ENCODE measurements around the gene ADGRA1. TPM values are rescaled to one million over a fixed set of nuclear protein-coding genes. Genes with fewer than 3 reads are reported as not detected.

Gene ADGRA1
- total RNA-seq, 1 donor from 2014 or later, result not detected

GRCh38 chr10:133071733-133072132 lies 16.0 kb upstream of the ADGRA1 start:
- intact Hi-C loops (cut with DNase I), result no loop called here
- DNase-seq, result no peak

GRCh38 chr10:133072196-133072595 lies 15.5 kb upstream of the ADGRA1 start:
- DNase-seq, result no peak

More at GRCh38 chr10:133071733-133072132, 16.0 kb upstream of the ADGRA1 start:
- ATAC-seq (ENCODE audit: poor library complexity), result no peak

DNA sequence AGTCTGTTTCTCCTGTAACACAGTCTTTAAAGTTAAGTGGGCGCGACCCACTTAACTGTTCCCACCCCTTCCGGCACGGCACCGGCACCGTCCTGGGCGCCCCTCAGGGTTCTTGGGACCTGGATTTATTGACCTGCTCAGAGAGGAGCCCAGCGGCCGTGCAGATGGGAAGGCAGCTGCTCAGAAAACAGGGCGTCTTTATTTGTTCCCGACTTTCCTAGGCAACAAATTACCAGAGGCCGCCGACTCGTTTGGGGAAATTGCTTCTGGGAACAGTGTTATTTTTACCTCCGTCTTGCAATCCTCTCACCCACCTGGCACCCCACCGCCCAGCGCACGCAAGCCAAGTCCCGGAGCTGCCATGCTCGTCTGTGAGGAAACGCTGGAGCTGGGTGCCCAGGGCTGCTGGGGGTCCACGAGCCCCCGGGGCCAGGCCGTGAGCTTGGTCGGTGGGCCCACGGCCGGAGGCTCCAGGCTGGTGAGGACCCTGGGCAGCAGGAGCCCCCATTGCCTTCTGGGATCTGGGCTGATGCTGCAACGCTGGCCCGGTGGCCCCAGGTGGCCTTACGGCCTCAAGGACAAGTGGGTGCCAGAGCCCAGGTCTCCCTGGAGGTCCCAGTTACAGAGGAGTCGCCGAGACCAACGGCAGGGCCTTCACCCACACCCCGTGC lies 14.9 kb upstream of the ADGRA1 start:
- intact Hi-C loops (cut with DNase I), result no loop called here
- DNase-seq (no peak), ATAC-seq (ENCODE audit: poor library complexity) (no peak)

More at GRCh38 chr10:133072196-133072595, 15.5 kb upstream of the ADGRA1 start:
- intact Hi-C loops (cut with DNase I), result no loop called here
- no peak for ATAC-seq (ENCODE audit: poor library complexity)

DNA sequence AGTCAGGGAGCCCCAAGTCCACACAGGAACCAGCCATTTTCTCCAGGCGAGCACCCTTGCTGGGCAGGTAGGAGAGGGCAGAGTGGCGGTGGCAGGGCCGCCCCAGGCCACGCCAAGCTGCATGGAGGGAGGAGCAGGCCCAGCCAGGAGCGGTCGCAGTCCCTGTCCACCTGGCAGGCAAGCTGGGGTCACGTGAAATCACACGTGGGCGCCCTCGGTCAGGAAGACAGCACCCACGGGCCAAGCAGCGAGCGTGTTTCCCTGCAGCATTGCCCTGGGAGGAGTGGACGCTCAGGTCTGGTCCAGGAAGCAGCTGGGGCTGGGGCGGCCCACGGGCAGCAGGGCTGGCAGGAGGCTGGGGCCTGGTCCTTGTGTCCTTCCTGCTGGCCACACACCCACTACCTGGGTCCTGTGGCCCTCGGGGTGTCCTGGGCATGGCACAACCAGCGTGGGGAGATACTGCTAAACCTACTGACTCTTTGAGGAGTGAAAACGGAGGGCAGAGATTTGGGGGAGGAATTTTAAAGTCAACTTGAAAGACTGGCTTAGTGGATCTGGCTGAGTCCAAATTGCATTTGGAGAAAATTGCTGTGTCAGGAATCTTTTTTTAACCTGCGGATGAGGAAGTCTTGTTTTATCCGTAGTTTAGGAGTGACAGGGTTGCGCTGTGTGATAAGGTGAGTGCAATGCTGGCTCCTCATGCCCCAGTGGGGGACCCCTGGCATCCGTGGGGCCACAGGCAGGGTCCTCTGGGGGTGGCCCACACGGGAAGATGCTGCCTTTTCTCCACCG lies 12.2 kb upstream of the ADGRA1 start:
- intact Hi-C loops (cut with DNase I), result no loop called here
- no peak for ATAC-seq (ENCODE audit: poor library complexity)
- DNase-seq, result no peak

GRCh38 chr10:133076274-133077038 lies 11.3 kb upstream of the ADGRA1 start:
- intact Hi-C loops (cut with DNase I), result no loop called here
- no peak for DNase-seq
- ATAC-seq (ENCODE audit: poor library complexity), result no peak

DNA sequence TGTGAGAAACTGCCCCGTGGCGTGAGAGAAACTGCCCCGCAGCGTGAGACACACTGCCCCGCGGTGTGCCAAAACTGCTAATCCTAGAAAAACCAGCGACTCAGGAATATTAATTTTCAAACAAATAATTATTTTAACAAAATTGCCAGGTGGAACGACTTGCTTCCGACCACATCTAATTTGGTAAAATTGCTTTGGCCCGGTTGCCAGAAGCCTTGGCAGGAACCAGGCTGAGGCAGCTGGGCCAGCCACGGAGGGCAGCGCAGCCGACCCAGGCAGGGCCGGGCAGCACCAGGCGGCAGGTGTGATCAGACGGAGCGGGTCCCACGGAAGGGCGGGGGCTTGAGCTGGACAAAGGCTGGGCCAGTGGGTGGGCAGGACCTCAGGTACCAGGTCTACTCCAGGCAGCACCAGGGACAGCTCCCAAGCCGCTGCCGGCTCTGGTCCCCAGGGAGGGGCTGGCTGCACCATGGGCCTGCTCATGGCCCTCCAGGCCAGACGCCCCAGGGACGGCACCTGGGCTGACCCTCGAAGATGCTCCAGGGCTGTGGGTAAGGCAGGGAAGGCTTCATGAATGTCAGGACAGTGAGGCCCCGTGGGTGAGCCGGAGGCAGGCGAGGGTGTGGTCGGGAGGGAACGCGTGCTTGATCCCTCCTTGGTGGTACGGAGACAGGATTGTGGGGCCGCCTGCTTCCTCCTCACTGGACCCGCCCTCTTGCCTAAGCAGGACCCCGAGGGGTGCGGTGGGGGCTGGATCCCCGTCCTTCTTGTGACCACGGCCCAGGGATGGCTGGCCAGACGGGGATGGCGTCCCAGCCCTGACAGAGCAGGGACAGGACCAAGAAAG lies 7.7 kb upstream of the ADGRA1 start:
- ATAC-seq (ENCODE audit: poor library complexity) (no peak), DNase-seq (no peak)
- intact Hi-C loops (cut with DNase I), result no loop called here

DNA sequence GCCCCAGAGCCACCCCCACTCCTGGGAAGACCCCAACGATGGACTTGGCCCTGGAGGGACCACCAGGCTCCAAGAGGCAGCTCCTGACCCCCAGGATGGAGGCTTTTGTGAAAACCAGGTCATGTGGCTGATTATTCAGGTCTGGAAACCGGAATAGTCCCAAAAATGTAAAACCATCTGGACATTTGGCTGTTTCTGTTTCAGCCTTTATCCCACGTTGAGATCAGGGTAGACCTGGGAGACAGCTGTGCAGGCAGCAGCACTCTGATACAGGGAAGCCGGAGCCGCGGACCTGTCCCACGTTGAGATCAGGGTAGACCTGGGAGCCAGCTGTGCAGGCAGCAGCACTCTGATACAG lies 7.1 kb upstream of the ADGRA1 start:
- intact Hi-C loops (cut with DNase I), result no loop called here
- ATAC-seq (ENCODE audit: poor library complexity) (no peak), DNase-seq (no peak)

- intact Hi-C loops (cut with DNase I), result no loop called here
- DNase-seq (no peak), ATAC-seq (ENCODE audit: poor library complexity) (no peak)
Measured at GRCh38 chr10:133081636-133082035, 6.1 kb upstream of the ADGRA1 start.

DNA sequence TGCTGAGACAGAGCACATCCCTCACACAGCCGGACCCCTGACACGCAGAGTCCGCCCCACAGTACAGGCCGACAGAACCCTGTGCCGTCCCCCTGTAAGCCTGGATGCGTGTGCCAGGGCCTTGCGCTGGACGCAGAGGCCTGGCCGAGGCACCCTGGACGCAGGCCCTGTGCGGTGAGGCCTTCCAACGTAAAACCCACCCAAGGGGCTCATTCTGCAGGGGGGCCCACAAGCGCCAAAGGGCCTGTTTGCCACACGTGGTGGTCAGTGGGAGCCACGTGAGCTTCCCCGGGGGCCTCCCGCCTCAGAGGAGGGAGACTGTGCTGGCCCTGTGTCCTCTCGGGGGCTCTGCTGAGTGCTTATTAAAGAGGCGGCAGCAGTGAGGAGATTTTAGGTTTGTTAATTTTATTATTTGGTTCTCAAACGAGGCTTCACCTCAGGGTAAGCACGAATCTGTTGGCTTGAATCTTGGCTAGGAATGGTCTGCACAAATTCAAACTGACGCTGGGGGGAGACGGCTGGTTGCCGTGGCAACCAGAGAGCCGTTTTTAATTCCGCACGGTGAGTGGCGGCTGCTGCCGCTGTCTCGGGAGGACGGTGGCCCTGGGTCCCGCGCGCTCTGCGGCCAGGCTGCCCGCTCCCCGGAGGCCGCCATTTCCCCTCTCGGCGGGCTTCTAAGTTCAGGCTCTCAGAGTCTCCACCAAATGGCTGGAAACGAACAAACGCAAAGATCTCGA lies 4.9 kb upstream of the ADGRA1 start:
- DNase-seq, result no peak
- intact Hi-C loops (cut with DNase I), result no loop called here
- ATAC-seq (ENCODE audit: poor library complexity), result no peak

DNA sequence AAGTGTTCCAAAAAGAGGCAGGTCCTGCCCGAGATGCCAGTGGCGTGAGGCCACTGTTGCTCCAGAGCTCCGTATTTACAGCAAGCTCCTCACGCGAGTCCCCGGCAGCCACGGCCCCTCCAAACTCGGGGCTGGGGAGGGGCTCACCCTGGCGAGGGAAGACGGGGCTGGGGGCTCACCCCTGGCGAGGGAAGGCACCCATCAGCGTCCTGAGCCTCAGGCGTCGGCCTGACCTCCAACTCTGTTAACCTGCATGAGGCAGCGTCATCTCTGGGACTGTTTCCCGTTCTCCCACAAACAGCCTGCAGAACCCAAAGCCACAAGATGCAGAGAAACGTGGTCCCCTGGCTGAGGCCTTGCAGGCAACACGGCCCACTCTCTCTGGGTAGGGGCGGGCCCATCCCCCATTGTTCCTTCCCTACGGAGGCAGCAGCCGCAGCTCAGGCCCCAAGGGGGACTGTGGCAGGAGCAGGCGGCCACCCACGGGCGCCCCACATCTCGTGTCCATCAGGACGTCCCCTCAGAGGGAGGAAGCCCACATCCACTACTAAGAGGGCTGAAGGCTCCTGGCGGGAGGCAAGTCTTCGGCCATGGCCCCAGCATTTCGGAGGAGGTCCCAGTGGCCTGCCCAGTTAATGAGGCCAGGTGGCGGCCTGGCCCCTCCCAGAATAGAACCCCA lies 4.2 kb upstream of the ADGRA1 start:
- ATAC-seq (ENCODE audit: poor library complexity) (no peak), DNase-seq (no peak)
- intact Hi-C loops (cut with DNase I), result no loop called here

DNA sequence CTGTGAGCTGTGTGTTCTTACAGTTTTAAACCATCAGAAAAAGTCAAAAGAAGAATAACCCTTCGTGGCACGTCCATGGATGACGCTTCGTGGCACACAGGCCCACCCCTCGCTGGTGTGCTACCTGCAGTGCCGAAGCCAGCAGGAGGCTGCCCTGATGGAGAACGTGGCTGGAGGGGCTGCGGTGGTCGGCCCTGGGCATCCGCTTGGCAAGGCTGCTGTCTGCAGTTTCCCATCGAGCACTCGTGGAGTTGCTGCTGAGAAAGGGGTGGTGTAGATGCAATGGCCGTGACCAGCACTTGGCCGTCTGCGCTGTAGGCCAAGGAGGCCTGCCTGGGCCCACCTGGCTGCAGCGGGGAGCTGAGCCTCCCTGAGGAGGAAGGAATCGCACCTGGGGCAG lies 3.2 kb upstream of the ADGRA1 start:
- no peak for ATAC-seq (ENCODE audit: poor library complexity)
- no peak for DNase-seq
- intact Hi-C loops (cut with DNase I), result no loop called here

DNA sequence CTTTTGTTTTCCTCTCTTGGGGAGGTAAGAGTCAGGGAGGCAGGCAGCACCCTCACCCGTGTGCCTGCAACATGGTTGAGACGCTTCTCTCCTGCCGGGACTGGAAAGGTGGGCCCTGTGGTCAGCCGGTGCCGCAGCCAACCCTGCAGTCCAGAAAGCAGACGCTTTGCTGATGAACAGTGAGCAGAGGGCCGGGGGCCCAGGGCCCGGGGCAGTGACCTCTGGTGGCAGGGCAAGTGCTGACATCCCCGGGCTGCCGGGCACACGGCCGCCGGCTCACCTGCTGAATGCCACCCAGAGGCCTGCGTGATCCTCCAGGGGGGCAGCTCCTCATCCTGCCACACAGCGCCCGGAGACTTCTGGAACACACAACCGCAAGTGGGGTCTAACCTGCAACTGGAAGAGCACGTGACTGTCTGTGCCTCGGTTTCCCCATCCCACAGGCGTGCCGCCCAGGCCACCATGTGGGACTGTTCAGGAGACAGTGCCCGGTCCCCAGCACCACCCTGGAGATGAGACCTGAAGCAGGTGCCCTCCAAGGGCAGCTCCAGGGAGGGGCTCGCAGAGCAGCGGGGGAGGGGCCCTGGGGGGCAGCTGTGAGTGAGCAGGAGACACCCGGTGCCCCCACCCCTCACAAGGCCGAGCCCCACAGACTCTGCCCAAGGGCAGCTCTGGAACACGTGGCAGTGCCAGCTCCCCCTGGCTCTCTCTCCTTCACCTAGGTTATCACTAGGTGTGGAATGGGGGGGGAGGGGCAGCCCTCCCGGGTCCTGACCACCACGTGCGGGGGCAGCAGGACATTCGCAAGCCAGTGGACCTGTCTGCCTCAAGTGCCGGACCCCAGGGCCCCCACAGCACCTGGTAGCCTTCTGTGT lies 2.2 kb upstream of the ADGRA1 start:
- no peak for ATAC-seq (ENCODE audit: poor library complexity)
- DNase-seq, result no peak
- intact Hi-C loops (cut with DNase I), result no loop called here

DNA sequence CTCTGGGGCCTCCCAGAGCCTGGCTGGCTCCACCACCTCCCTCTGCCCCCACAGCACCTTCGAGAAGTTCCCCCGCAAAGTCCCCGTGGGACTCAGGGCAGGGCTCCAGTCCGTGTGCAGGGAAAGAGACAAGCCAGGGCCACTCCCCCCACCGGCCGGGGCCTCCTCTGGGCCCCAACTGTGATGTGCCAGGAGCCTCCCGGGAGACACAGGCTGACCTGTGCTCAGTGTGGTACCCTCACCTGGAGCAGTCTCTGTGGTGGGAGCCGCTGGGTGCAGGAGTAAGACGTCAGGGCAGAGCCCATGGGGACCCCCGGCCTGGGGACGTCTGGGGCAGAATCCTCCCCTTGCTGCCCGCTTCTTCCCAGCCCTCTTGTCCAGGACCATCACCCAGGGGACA lies 1.5 kb upstream of the ADGRA1 start:
- ATAC-seq (ENCODE audit: poor library complexity) (no peak), DNase-seq (no peak)
- intact Hi-C loops (cut with DNase I), result no loop called here

DNA sequence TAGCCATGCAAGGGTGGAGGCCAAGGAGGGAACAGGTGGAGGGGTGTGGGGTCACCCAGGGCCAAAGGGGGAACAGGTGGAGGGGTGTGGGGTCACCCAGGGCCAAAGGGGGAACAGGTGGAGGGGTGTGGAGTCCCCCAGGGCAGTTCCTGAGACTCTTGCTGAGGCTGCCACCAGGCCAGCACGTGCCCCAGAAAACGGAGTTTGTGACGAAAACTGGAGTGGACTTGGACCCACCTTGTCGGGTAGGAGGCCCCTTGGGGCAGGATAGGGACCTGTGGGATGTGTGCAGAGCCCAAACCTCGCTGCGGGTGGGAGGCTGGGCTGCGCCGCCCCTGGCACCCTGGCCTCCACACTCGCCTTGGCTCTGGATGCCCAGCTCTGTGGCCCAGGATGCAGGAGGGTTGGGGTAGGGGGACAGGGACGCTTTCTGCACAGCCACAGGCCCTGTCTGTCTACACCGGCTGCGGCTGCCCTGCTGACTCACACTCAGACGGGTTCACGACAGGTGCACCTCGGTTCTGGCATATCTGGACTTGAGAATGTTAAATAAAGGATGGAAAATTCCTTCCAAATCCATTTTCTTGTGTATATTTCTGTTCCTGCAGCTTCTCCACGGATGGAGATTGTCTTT lies 562 bp upstream of the ADGRA1 start:
- intact Hi-C loops (cut with DNase I), result no loop called here
- DNase-seq (no peak), ATAC-seq (ENCODE audit: poor library complexity) (no peak)

DNA sequence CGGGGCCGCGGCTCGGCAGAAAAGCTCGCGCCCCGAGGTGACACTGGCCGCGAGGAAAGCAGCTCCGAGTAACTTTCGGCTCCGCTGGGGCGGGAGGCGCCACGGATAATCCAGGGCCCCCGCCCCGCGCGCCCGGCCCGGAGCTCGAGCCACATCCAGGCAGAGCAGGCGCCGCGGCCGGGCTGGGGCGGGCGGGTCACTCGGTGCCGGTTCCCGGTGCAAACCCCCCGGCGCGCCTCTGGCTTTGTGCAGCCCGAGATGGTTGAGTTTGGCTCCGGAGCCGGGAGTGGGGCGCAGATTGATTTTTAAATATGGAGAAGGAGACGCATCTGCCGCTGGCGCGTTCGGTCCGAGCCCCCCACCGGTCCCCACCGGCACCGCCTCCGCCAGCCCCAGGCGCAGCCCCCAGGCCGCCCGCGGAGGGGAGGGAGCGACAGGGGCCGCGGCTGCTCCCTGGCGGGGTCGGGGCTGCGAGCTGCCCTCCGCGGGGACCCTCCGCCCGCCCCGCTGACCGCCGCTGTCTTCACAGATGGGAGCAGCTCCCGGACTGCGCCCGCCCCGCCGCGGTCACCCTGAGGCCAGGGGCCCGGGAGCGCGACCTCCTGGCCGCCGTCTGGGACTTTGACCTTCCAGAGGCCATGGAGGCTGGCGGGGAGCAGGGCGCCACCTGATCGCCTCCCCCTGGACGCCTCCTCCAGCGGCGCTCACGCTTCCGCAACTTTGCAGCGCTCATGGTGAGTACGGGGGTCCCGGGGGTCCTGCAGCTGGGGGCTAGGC lies 643 bp downstream of the ADGRA1 start:
- DNase-seq (no peak), ATAC-seq (ENCODE audit: poor library complexity) (no peak)
- intact Hi-C loops (cut with DNase I), result no loop called here

Data from Right ventricle myocardium superior (tissue), 1 donor.